HG02678 (cell line): ENCODE measurements around the gene SDHA.
"Not testable (repeated sequence)": the region's sequence is repeated elsewhere in the genome, so short reads cannot be mapped to it uniquely, and the experiment has no call there.

Experiments
- ATAC-seq: cut with Tn5 transposase; IDR thresholded peaks from one replicate; pipeline ENCODE4 v1.9.1; 2021; ENCODE audit warnings: mild to moderate bottlenecking, moderate library complexity; ENCODE audit not compliant: unreplicated experiment

SDHA gene

GRCh38 chr5:251975-252374 is 33.9 kb downstream of the SDHA start:
- not testable (repeated sequence) for ATAC-seq

GRCh38 chr5:252546-252945 is 34.4 kb downstream of the SDHA start:
- ATAC-seq, result no peak

DNA sequence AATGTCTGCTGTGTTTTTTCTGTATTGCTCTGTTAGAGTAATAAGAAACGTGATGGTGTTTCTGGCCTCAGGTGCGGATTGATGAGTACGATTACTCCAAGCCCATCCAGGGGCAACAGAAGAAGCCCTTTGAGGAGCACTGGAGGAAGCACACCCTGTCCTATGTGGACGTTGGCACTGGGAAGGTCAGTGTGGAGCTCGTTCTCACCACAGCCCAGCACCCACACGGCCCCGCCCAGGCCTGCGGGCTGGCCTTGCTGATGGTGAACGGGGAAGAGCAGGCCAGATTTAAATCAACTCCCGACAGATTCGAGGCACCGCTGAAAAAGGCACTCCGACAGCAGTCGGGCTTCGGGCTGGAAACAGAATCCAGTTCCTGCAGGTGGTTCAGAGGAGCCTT is 36.2 kb downstream of the SDHA start:
- ATAC-seq, result not testable (repeated sequence)

DNA sequence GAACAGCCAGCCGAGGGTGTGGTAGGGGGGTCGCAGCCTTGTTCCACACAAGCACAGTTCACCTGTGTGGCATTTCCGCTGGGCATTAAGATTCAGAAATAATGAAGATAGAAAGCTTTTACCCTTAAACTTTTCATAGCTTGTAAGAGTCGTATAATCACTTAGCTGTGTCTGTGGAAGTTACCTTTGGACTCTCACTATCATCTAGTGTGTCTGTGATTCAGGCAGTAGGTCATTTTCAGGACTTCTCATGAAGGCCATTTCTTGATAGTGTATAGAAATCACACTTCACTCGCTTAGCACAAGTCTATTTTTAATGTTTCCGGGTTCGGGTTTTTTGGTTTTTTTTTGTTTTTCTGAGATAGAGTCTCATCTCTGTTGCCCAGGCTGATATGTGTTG is 37.0 kb downstream of the SDHA start:
- ATAC-seq, result not testable (repeated sequence)

- not testable (repeated sequence) for ATAC-seq
Observed at GRCh38 chr5:256347-256746, 38.2 kb downstream of the SDHA start.

DNA sequence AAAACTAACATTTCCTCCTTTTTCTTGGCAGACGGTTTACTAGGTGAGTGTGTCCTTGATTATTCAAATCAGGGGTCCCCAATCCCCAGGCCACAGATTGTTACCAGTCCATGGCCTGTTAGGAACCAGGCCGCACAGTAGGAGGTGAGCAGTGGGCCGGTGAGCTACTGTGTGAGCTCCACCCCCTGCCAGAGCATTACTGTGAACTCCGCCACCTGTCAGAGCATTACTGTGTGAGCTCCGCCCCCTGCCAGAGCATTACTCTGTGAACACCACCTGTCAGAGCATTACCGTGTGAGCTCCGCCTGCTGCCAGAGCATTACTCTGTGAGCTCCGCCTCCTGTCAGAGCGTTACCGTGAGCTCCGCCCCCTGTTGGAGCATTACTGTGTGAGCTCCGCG is 39.0 kb downstream of the SDHA start:
- ATAC-seq, result no peak

GRCh38 chr5:263275-263974 is 45.3 kb downstream of the SDHA start:
- ATAC-seq, result not testable (repeated sequence)

- ATAC-seq, result no peak
Observed at GRCh38 chr5:264338-264737, 46.2 kb downstream of the SDHA start.

DNA sequence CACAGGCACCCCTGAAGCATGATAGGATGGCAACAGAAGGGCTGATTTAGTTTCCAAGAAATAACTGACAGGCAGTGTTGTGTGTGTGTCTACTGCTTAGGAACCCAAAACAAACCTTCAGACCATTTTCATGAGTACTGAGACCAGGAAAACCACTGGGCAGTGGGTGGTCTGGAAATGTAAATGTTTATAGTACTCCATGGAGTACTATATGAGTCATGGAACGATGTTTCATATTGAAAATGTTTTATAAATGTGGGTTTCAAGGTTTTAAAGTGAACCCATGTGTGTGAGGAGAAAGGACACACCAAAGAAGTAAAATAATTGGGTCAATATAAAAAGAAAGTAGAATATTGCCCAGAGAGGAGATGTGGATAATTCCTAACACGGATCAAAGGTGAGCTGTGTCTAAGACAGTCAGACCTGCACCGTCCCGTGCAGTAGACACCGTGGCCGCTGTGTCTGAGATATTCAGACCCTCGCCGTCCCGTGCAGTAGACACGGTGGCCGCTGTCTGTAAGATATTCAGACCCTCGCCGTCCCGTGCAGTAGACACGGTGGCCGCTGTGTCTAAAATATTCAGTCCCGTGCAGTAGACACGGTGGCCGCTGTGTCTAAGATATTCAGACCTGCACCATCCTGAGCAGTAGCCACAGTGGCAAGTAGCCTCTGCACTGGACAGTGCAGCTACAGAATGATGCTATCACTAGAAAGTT is 48.3 kb downstream of the SDHA start:
- ATAC-seq, result not testable (repeated sequence)

DNA sequence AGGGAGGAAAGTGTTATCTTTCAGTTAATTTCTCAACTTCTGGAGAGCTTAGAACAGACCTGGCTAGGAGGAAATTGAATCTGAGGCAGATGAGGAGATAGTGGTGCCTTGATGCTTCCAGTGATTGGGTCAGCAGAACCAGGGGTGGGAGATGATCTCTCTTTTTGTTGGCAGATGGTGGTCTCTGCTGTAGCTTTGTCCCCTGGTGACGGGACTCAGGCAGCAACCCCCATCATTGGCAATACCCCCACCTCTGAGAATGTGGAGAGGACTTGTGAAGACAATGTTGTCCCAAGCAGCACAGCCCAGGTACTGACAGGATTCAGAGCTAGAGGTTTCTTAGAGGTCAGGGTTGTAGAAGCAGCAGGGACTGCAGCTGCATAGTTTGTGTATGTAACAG is 49.6 kb downstream of the SDHA start:
- ATAC-seq, result no peak

GRCh38 chr5:270340-270739 is 52.2 kb downstream of the SDHA start:
- no peak for ATAC-seq

DNA sequence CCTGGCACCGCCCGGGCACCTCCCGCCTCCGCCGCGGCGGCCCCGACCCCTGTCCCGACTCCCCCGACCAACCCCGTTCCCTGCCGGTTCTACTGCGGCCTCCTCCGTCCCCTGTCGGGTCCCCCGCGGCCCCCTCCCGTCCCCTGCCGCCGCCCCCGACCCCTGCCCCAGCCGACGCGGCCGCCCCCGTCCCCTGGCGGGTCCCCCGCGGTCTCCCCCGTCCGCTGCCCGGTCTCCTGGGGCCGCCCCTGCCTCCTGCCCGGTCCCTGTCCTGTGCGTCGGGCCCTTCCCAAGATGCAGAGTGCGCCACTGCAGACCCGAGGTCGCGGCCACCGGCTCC is 53.7 kb downstream of the SDHA start:
- not testable (repeated sequence) for ATAC-seq

DNA sequence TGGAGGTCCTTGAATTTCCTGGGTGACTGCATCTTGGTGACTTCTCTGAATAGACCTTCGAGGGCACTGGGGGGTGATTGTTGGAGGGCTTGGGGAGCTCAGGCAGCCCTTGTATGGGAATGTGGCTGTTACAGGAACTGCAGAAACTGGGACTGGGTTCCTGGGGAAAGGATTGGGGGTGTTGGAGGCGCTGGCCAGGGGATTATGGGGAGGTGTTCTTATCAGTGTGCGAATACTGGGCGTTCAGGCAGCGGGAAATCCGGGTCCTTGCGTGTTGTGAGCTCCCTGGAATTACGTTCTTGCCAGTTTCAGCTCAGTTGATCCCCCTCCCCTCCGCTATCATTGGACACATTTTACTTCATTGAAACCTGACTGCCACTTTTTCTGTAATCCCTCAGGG is 55.0 kb downstream of the SDHA start:
- ATAC-seq, result not testable (repeated sequence)

- ATAC-seq, result not testable (repeated sequence)
Observed at GRCh38 chr5:273491-273890, 55.4 kb downstream of the SDHA start.

GRCh38 chr5:274346-274745 is 56.2 kb downstream of the SDHA start:
- not testable (repeated sequence) for ATAC-seq

GRCh38 chr5:278646-279045 is 60.5 kb downstream of the SDHA start:
- ATAC-seq, result no peak

DNA sequence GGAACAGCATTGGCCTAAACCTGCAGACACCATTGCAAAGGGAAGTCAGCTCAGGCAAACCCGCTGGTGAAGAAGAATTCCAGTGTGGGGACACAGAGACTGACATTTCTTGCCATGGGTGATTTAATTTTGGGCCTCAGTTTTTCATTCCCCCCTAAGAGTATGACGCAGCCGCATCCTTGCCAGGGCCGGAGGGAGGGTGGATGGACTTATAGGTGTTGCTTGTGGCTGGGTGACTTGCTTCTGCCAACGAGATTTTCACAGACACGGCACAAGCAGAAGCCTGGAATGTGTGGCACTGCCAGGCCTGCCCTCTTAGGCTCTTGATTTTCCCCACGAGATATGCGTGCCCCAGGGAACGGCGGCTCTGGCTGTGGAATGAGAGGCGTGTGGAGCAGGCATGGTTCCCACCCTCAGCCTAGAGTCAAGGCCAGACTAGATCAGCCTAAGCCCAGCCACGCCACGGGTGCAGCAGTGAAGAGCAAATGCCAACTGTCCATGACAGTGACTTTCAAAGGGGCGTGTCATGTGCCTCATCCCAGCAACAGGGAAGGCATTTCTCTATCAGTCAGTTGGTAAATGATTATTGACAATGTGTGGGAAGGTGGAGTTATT is 61.0 kb downstream of the SDHA start:
- ATAC-seq, result not testable (repeated sequence)

- no peak for ATAC-seq
Observed at GRCh38 chr5:285991-286557, 68.0 kb downstream of the SDHA start.

GRCh38 chr5:290200-290599 is 72.1 kb downstream of the SDHA start:
- ATAC-seq, result not testable (repeated sequence)

GRCh38 chr5:291345-291744 is 73.2 kb downstream of the SDHA start:
- ATAC-seq, result not testable (repeated sequence)

- not testable (repeated sequence) for ATAC-seq
Observed at GRCh38 chr5:294788-295187, 76.7 kb downstream of the SDHA start.

GRCh38 chr5:296207-296606 is 78.1 kb downstream of the SDHA start:
- not testable (repeated sequence) for ATAC-seq
